B cell (primary cell): ENCODE data around the gene TSPAN14. TPM values are rescaled to one million over a fixed set of nuclear protein-coding genes. Genes with fewer than 3 reads are reported as not detected.

Experiments used
- ATAC-seq: fragments of 200-7000 bp; cut with Tn5 transposase; one replicate; pipeline ENCODE4 v1.10.0; 2021; ENCODE audit warnings: low read depth, mild to moderate bottlenecking, moderate number of reproducible peaks, moderate library complexity
- CTCF ChIA-PET: fragments of 350-600 bp; sonication (Branson Sonifier 250); formaldehyde crosslinking; loops from one replicate; lab custom pipeline; 2021; ENCODE audit warnings: antibody characterized with exemption, inconsistent platforms; lab: Charles Lee
- POLR2A ChIA-PET: fragments of 350-600 bp; sonication (Branson Sonifier 250); formaldehyde crosslinking; loops from one replicate; lab custom pipeline; 2021; ENCODE audit warnings: antibody characterized with exemption; lab: Charles Lee
- DNase-seq: peaks from one replicate; pipeline ENCODE4 v3.0.0; 2013
- H2AFZ ChIP-seq: 2 replicates; pipeline ENCODE4 v1.6.1; 2012; ENCODE audit warnings: mild to moderate bottlenecking, low read depth, low read length; ENCODE audit not compliant: insufficient read depth, poor library complexity, severe bottlenecking
- H3K27ac ChIP-seq, 2 donors: 1 replicate in 1 of 2; 2 replicates in 1 of 2; pipeline ENCODE4 v1.5.1; 2012 to 2013; ENCODE audit warnings: low read length in 2 of 2, mild to moderate bottlenecking in 2 of 2, moderate library complexity in 1 of 2
- H3K27me3 ChIP-seq, 4 experiments: fragments of 200-600 bp in 1 of 4; sonication (generic) in 1 of 4; replicated peaks in 1 of 4; 1 replicate in 2 of 4; 2 replicates in 2 of 4; pipeline versions ENCODE4 v1.6.1 to v1.7.0; 2013 to 2016; ENCODE audit warnings: low read length in 3 of 4, mild to moderate bottlenecking in 2 of 4, mixed read lengths in 1 of 4, moderate library complexity in 1 of 4; ENCODE audit not compliant: insufficient read depth in 4 of 4, control insufficient read depth in 3 of 4; ENCODE audit errors: control extremely low read depth in 1 of 4
- H3K36me3 ChIP-seq, 2 experiments: replicated peaks in 1 of 2; 1 replicate in 1 of 2; 2 replicates in 1 of 2; pipeline versions ENCODE4 v1.6.1 to v1.7.1; 2013; ENCODE audit warnings: low read length in 1 of 2; ENCODE audit not compliant: insufficient read depth in 2 of 2, control insufficient read depth in 1 of 2; ENCODE audit errors: control extremely low read depth in 1 of 2, extremely low read depth in 1 of 2
- H3K4me1 ChIP-seq, 2 donors: fragments of 200-600 bp in 1 of 2; sonication (generic) in 1 of 2; 1 replicate in 1 of 2; 2 replicates in 1 of 2; pipeline versions ENCODE4 v1.5.1 to v1.6.1; 2013 to 2017; ENCODE audit warnings: low read length in 2 of 2; ENCODE audit not compliant: control insufficient read depth in 2 of 2, insufficient read depth in 2 of 2
- H3K4me2 ChIP-seq: replicated peaks from 2 replicates; pipeline ENCODE3; 2012; ENCODE audit warnings: mild to moderate bottlenecking, low read depth, low read length; ENCODE audit not compliant: poor library complexity, severe bottlenecking
- H3K4me3 ChIP-seq, 5 experiments: fragments of 200-600 bp in 1 of 5; sonication (generic) in 1 of 5; 1 replicate in 3 of 5; 2 replicates in 2 of 5; pipeline versions ENCODE4 v1.5.1 to v1.7.0; 2011 to 2016; ENCODE audit warnings: low read length in 4 of 5, mild to moderate bottlenecking in 4 of 5, low read depth in 2 of 5, control low read depth in 1 of 5, moderate library complexity in 1 of 5; ENCODE audit not compliant: insufficient read depth in 1 of 5; ENCODE audit errors: control extremely low read depth in 1 of 5, extremely low read depth in 1 of 5
- H3K79me2 ChIP-seq: fragments of 200-600 bp; sonication (generic); one replicate; pipeline ENCODE4 v1.6.0; 2016; ENCODE audit warnings: low read length; ENCODE audit not compliant: control insufficient read depth, insufficient read depth
- H3K9ac ChIP-seq: fragments of 200-600 bp; sonication (generic); 2 replicates; pipeline ENCODE4 v1.6.1; 2017; ENCODE audit warnings: mild to moderate bottlenecking, low read length, moderate library complexity
- H3K9me3 ChIP-seq, 3 donors: one replicate each; pipeline versions ENCODE4 v1.6.1 to v1.7.1; 2013; ENCODE audit warnings: low read length in 2 of 3; ENCODE audit not compliant: control insufficient read depth in 2 of 3, insufficient read depth in 1 of 3; ENCODE audit errors: control extremely low read depth in 1 of 3
- H4K20me1 ChIP-seq: 2 replicates; pipeline ENCODE4 v1.6.0; 2012; ENCODE audit warnings: mild to moderate bottlenecking, low read length; ENCODE audit not compliant: insufficient read depth, control insufficient read depth, poor library complexity, severe bottlenecking
- H3K27ac Mint-ChIP-seq: one replicate; pipeline ENCODE4 v1.8.0; 2021; ENCODE audit warnings: mixed read lengths
- H3K27me3 Mint-ChIP-seq: one replicate; pipeline ENCODE4 v1.8.0; 2021; ENCODE audit warnings: mixed read lengths
- H3K4me1 Mint-ChIP-seq: one replicate; pipeline ENCODE4 v1.8.0; 2021; ENCODE audit warnings: mixed read lengths
- H3K4me3 Mint-ChIP-seq: one replicate; pipeline ENCODE4 v1.8.0; 2021; ENCODE audit warnings: mixed read lengths
- H3K9me3 Mint-ChIP-seq: one replicate; pipeline ENCODE4 v1.8.0; 2022; ENCODE audit warnings: mixed read lengths; ENCODE audit not compliant: insufficient read depth
- CTCF ChIP-seq: fragments of 200-600 bp; IDR thresholded peaks from one replicate; pipeline ENCODE4 v1.8.0; 2022; ENCODE audit warnings: antibody characterized with exemption, mild to moderate bottlenecking
- EZH2 ChIP-seq: IDR thresholded peaks from 2 replicates; pipeline ENCODE4 v1.6.1; 2012; ENCODE audit warnings: borderline replicate concordance, low read depth, mild to moderate bottlenecking, moderate library complexity, low read length; ENCODE audit not compliant: insufficient read depth, poor library complexity, severe bottlenecking
- WGBS: methylation state at CpG from one replicate; pipeline ENCODE4 v1.1.5; 2013; ENCODE audit warnings: missing lambda C conversion rate; ENCODE audit not compliant: insufficient coverage; 5-methylcytosine and 5-hydroxymethylcytosine counted together
- intact Hi-C: fragments of 100-400 bp; cut with micrococcal nuclease; formaldehyde crosslinking; loops from one replicate; pipeline ENCODE4 v1.10.0; 2022
- polyA plus RNA-seq: library from polyadenylated mRNA; depleted of rRNA; stranded (reverse); fragments of >200 nt; gene quantifications from 2 replicates; pipeline ENCODE4 v1.2.3, GENCODE V29; 2012
- total RNA-seq, 2 donors: library from RNA; stranded (reverse); fragments of 120-200 nt in 1 of 2; gene quantifications; 1 replicate in 1 of 2; 2 replicates in 1 of 2; pipeline versions ENCODE4 v1.2.3 to v1.2.4, GENCODE V29; 2013 to 2022

TSPAN14 gene
- total and polyA plus RNA-seq, 2 donors (not counting 1 experiment from before 2014, with no cell fraction given), result 27.8 to 55.3 TPM

- no peak overlapping the region for H3K9ac ChIP-seq
- H3K27me3 ChIP-seq, result no peaks in the 10 kb centered on the region
- H3K27ac Mint-ChIP-seq, result peak overlapping the region; percentile 79
- H3K4me1 Mint-ChIP-seq, result peaks cover 37% of the 10 kb centered on the region
- no peaks in the 10 kb centered on the region for H3K9me3 ChIP-seq
- H3K4me3 ChIP-seq, result no peak overlapping the region
- H3K4me2 ChIP-seq, result peak overlapping the region; percentile 64
- H4K20me1 ChIP-seq, result no peaks in the 10 kb centered on the region
- no peaks in the 10 kb centered on the region for H3K27me3 Mint-ChIP-seq
- peaks cover 16 to 28% of the 10 kb centered on the region in 2 donors for H3K4me1 ChIP-seq
- peak overlapping the region; percentile 4 for H3K4me3 Mint-ChIP-seq
- peaks cover 0 to 49% of the 10 kb centered on the region in 2 experiments for H3K36me3 ChIP-seq
- ChIA-PET POLR2A (no interaction called here), CTCF (interaction anchor here (1.3 to 1.8 kb wide), 2 partner anchors 13 to 74 kb away, joined by 6 read pairs; no protein-coding TSS in a partner anchor)
- TF ChIP-seq CTCF (no peak), EZH2 (no peak)
- peak overlapping the region; percentile 11 to 50 for H3K27ac ChIP-seq
- intact Hi-C loops, result no loop called here
- ATAC-seq, result no peak
- WGBS, result 93% methylated on average over 12 of the region's 17 CpGs
- H2AFZ ChIP-seq, result no peak overlapping the region
- no peaks in the 10 kb centered on the region for H3K9me3 Mint-ChIP-seq
- DNase-seq, result no peak
- no peaks in the 10 kb centered on the region for H3K79me2 ChIP-seq
These were observed 64.2 kb downstream of the TSPAN14 start for GRCh38 chr10:80518143-80518806.

- ATAC-seq, result peak; percentile 28
- no peaks in the 10 kb centered on the region for H3K9me3 ChIP-seq
- no peaks in the 10 kb centered on the region for H3K9me3 Mint-ChIP-seq
- 35% methylated on average over 6 of the region's 7 CpGs for WGBS
- no peaks in the 10 kb centered on the region for H4K20me1 ChIP-seq
- no peaks in the 10 kb centered on the region for H3K27me3 Mint-ChIP-seq
- H3K4me3 ChIP-seq, result no peak overlapping the region
- H3K27me3 ChIP-seq, result no peaks in the 10 kb centered on the region
- no peak overlapping the region for H3K9ac ChIP-seq
- H2AFZ ChIP-seq, result no peak overlapping the region
- H3K27ac ChIP-seq, result peak overlapping the region; percentile 11 to 50
- DNase-seq, result peak; percentile 14
- peak overlapping the region; percentile 64 for H3K4me2 ChIP-seq
- peak overlapping the region; percentile 4 for H3K4me3 Mint-ChIP-seq
- POLR2A ChIA-PET, result interaction anchor here (0.6 kb wide), 1 partner anchor 45 kb away, joined by 6 read pairs; no protein-coding TSS in a partner anchor
- H3K4me1 Mint-ChIP-seq, result peaks cover 37% of the 10 kb centered on the region
- TF ChIP-seq CTCF, result no peak
- no peak for TF ChIP-seq EZH2
- intact Hi-C loops, result no loop called here
- H3K4me1 ChIP-seq, result peaks cover 16 to 28% of the 10 kb centered on the region in 2 donors
- H3K36me3 ChIP-seq, result peaks cover 0 to 44% of the 10 kb centered on the region in 2 experiments
- H3K27ac Mint-ChIP-seq, result peak overlapping the region; percentile 79
- no peaks in the 10 kb centered on the region for H3K79me2 ChIP-seq
- CTCF ChIA-PET, result interaction anchor here (0.6 to 1.8 kb wide), 3 partner anchors 12 to 74 kb away, joined by 3 to 6 read pairs (median 6); no protein-coding TSS in a partner anchor
These were observed 64.8 kb downstream of the TSPAN14 start for GRCh38 chr10:80518807-80519360.
